ENCODE results near the gene ATXN7L2.
"Not testable (repeated sequence)": the region's sequence is repeated elsewhere in the genome, so short reads cannot be mapped to it uniquely, and the experiment has no call there.

The ATXN7L2 gene

DNA sequence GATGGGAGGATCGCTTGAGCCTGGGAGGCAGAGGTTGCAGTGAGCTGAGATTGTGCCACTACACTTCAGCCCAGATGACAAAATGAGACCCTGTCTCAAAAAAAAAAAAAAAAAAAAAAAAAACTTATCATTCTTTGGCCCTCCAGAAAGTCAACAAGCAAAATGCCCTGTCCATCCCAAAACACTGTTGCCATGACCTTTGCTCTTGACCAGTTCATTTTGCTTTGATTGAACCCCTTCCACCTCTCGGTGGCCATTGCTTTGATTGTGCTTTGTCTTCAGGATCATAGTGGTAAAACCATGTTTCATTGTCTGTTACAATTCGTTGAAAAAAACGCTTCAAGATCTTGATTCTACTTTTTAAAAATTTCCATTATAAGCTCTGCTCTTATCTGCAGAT, 25.9 kb upstream of the ATXN7L2 start:
- no peaks in the 10 kb centered on the region for H3K9me3 ChIP-seq (ENCODE audit: control insufficient read depth, low read length)
- H3K27ac ChIP-seq (ENCODE audit: insufficient read depth, low read depth, low read length, poor library complexity, severe bottlenecking): no peak overlapping the region
- no peaks in the 10 kb centered on the region for H3K4me1 ChIP-seq (ENCODE audit: control insufficient read depth, insufficient read depth, low read length)
- no peaks in the 10 kb centered on the region for H3K36me3 ChIP-seq (ENCODE audit: control insufficient read depth, insufficient read depth, low read length)
- no peak overlapping the region for H3K4me3 ChIP-seq (ENCODE audit: insufficient read depth, low read depth, low read length)
- 91 to 92% methylated on average over 4 of the region's 4 CpGs for WGBS, 2 experiments
- peaks cover 14% of the 10 kb centered on the region for H3K27me3 ChIP-seq (ENCODE audit: control insufficient read depth, insufficient read depth, low read length, poor library complexity, severe bottlenecking)

DNA sequence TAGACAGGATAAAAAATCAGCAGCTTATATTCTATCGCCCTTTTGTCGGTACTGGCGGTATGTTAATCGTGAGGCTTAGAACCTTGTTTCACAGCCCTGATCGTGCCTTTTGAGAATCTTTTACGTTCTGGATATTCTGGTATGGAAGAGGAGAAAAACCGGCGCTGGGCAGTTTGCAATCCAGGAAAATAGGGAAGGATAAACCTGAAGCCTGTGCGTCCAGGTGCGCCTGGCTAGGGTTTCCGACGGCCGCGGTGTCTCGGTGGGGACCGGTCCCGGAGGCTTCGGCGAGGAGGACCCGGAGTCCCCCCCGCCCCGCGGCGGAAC, 17.6 kb upstream of the ATXN7L2 start:
- Histone ChIP-seq H3K27ac (ENCODE audit: insufficient read depth, low read depth, low read length, poor library complexity, severe bottlenecking) (no peak overlapping the region), H3K27me3 (ENCODE audit: control insufficient read depth, insufficient read depth, low read length, poor library complexity, severe bottlenecking) (peaks cover 91% of the 10 kb centered on the region), H3K9me3 (ENCODE audit: control insufficient read depth, low read length) (no peaks in the 10 kb centered on the region), H3K4me3 (ENCODE audit: insufficient read depth, low read depth, low read length) (peak overlapping the region; percentile 30), H3K36me3 (ENCODE audit: control insufficient read depth, insufficient read depth, low read length) (no peaks in the 10 kb centered on the region), H3K4me1 (ENCODE audit: control insufficient read depth, insufficient read depth, low read length) (no peaks in the 10 kb centered on the region)
- WGBS, 2 experiments: 6 to 7% methylated on average over 24 of the region's 24 CpGs

DNA sequence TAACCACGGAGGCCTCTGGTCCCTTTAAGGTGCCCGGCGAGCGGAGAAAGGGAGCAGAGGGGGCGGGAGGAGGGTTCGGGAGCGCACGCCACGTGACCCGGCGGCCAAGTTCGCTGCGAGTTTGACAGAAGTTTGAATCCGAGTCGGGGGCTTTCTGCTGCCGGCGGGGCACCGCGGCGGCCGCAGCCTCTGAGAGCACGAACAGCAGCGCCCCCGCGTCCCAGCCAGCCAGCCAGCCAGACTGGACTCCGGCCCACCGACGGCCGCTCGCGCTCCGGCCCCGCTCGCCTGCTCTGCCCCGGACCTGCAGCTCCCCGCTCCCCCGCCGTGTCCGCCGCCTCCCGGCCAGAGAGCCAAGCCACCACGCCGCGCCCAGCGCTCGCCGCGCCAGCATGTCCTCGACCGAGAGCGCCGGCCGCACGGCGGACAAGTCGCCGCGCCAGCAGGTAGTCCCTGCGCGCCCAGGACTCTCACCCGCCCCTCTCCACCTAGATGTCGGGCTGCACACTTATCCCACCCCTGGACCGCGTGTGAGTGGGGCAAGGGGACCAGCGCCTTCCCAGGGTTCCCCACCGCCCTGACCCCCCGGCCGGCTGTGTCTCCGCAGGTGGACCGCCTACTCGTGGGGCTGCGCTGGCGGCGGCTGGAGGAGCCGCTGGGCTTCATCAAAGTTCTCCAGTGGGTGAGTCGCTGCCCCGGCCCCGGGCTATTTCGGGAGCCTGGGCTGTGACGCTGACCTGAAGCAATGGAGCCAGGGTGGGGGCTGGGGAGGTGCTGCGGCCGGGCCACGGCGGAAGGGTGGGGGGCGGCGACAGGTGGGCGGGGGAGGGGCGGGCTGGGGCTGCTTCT, 17.0 kb upstream of the ATXN7L2 start, which contains the start of gene SYPL2:
TSS of gene SYPL2 (plus strand) at position 95 of the 849 bp plus-strand sequence. CDS start at position 393, 298 bp downstream.
- Histone ChIP-seq H3K27me3 (ENCODE audit: control insufficient read depth, insufficient read depth, low read length, poor library complexity, severe bottlenecking) (peaks cover 88% of the 10 kb centered on the region), H3K9me3 (ENCODE audit: control insufficient read depth, low read length) (no peaks in the 10 kb centered on the region)

DNA sequence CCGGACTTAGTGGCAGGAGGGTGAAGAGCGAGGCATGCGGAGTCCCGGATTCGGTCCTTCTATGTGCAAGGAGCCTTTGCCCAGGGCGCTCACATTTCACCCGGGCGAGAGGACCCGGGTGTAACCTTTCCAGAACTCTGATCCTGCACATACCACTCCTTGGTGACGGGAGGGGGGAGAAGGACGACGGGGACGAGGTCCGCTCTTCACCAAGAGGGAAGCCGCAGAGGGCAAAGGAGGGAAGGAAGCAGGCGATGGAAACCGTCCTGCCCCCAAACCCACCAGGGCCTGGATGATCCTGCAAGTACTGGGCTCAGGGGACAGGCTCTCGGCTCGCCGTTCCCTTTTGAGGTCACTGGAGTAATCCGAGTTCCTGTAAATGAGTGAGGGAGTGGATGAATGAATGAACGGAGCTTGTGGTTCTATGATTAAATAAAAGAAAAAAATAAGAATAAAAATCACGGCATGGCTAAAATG, 16.4 kb upstream of the ATXN7L2 start:
- 12 to 13% methylated on average over 23 of the region's 23 CpGs for WGBS, 2 experiments
- H3K4me1 ChIP-seq (ENCODE audit: control insufficient read depth, insufficient read depth, low read length): no peaks in the 10 kb centered on the region
- H3K27me3 ChIP-seq (ENCODE audit: control insufficient read depth, insufficient read depth, low read length, poor library complexity, severe bottlenecking): peaks cover 81% of the 10 kb centered on the region

More for the DNA sequence above, 17.0 kb upstream of the ATXN7L2 start, which contains the start of gene SYPL2:
- H3K36me3 ChIP-seq (ENCODE audit: control insufficient read depth, insufficient read depth, low read length): no peaks in the 10 kb centered on the region
- no peak within 1 kb of the TSS for H3K27ac ChIP-seq (ENCODE audit: insufficient read depth, low read depth, low read length, poor library complexity, severe bottlenecking)
- no peaks in the 10 kb centered on the region for H3K4me1 ChIP-seq (ENCODE audit: control insufficient read depth, insufficient read depth, low read length)
- WGBS, 2 experiments: 1% methylated on average over 87 to 88 of the region's 88 CpGs
- H3K4me3 ChIP-seq (ENCODE audit: insufficient read depth, low read depth, low read length): peak within 1 kb of the TSS; percentile 30

DNA sequence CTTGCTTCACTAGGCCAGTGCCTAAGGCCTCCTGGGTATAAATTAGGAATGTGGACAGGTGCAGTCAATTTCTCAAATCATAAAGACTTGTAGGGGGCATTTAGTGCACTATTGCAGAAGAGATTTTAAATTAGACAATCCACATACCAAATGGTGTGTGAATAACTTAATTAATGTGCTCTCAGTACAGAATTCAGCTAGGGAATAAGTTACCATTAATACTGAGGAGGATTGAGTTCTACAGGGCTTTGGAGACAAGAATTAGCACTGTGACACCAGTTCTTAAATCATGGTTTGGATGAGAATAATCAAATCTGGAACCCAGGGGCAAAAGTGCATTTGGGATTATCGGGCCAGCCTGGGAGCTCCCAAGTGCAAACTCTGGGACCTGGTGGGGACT, 15.6 kb upstream of the ATXN7L2 start:
- Histone ChIP-seq H3K4me1 (ENCODE audit: control insufficient read depth, insufficient read depth, low read length) (no peaks in the 10 kb centered on the region), H3K27ac (ENCODE audit: insufficient read depth, low read depth, low read length, poor library complexity, severe bottlenecking) (no peak overlapping the region), H3K36me3 (ENCODE audit: control insufficient read depth, insufficient read depth, low read length) (no peaks in the 10 kb centered on the region), H3K4me3 (ENCODE audit: insufficient read depth, low read depth, low read length) (no peak overlapping the region), H3K27me3 (ENCODE audit: control insufficient read depth, insufficient read depth, low read length, poor library complexity, severe bottlenecking) (peaks cover 75% of the 10 kb centered on the region), H3K9me3 (ENCODE audit: control insufficient read depth, low read length) (no peaks in the 10 kb centered on the region)
- WGBS, 2 experiments: 90 to 92% methylated on average over 1 of the region's 1 CpG

More for the DNA sequence above, 16.4 kb upstream of the ATXN7L2 start:
- H3K9me3 ChIP-seq (ENCODE audit: control insufficient read depth, low read length): no peaks in the 10 kb centered on the region
- no peak overlapping the region for H3K27ac ChIP-seq (ENCODE audit: insufficient read depth, low read depth, low read length, poor library complexity, severe bottlenecking)
- no peaks in the 10 kb centered on the region for H3K36me3 ChIP-seq (ENCODE audit: control insufficient read depth, insufficient read depth, low read length)
- H3K4me3 ChIP-seq (ENCODE audit: insufficient read depth, low read depth, low read length): peak overlapping the region; percentile 30

DNA sequence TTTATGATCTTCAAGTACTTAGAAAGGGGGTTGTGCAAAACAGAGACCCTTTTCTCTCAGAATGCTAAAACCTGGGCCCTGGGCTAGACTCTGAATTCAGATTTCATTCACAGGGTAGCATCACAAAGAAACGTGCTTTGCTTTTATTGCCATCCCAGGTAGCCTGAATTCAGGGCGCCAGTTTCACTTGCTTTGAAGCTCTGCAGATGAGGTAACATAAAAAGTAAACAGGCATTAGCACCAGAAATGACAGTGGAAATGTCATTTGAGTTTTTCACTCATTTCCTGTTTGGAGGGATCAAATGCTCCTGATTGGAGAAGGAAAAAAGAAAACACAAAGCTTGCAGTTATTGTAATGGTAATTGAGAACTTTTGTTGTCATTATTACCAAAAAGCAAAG, 14.8 kb upstream of the ATXN7L2 start:
- Histone ChIP-seq H3K36me3 (ENCODE audit: control insufficient read depth, insufficient read depth, low read length) (no peaks in the 10 kb centered on the region), H3K4me1 (ENCODE audit: control insufficient read depth, insufficient read depth, low read length) (no peaks in the 10 kb centered on the region), H3K27me3 (ENCODE audit: control insufficient read depth, insufficient read depth, low read length, poor library complexity, severe bottlenecking) (peaks cover 67% of the 10 kb centered on the region), H3K9me3 (ENCODE audit: control insufficient read depth, low read length) (no peaks in the 10 kb centered on the region), H3K27ac (ENCODE audit: insufficient read depth, low read depth, low read length, poor library complexity, severe bottlenecking) (no peak overlapping the region), H3K4me3 (ENCODE audit: insufficient read depth, low read depth, low read length) (no peak overlapping the region)
- 9 to 19% methylated on average over 2 of the region's 2 CpGs for WGBS, 2 experiments

DNA sequence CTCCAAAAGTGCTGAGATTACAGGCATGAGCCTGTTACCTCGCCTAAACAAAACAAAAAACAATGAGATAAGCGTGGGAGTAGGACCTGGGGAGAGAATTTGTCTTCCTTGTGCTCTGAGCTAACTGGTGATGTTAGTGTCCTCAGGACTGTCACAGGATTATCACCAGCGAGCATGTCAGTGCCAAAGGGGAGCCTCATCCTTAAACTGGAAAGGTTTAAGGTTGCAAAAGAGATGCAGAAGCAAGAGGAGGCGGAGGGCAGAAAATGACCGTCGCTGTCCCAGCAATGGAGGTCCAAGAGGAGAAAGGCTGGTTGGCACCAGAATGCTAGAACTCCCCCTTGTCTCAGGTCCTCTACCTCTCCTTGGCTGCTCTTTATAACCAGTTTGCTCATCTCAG, 13.5 kb upstream of the ATXN7L2 start:
- no peak overlapping the region for H3K27ac ChIP-seq (ENCODE audit: insufficient read depth, low read depth, low read length, poor library complexity, severe bottlenecking)
- H3K9me3 ChIP-seq (ENCODE audit: control insufficient read depth, low read length): no peaks in the 10 kb centered on the region
- no peaks in the 10 kb centered on the region for H3K36me3 ChIP-seq (ENCODE audit: control insufficient read depth, insufficient read depth, low read length)
- peaks cover 53% of the 10 kb centered on the region for H3K27me3 ChIP-seq (ENCODE audit: control insufficient read depth, insufficient read depth, low read length, poor library complexity, severe bottlenecking)
- no peaks in the 10 kb centered on the region for H3K4me1 ChIP-seq (ENCODE audit: control insufficient read depth, insufficient read depth, low read length)
- no peak overlapping the region for H3K4me3 ChIP-seq (ENCODE audit: insufficient read depth, low read depth, low read length)
- 79 to 81% methylated on average over 6 of the region's 6 CpGs for WGBS, 2 experiments

DNA sequence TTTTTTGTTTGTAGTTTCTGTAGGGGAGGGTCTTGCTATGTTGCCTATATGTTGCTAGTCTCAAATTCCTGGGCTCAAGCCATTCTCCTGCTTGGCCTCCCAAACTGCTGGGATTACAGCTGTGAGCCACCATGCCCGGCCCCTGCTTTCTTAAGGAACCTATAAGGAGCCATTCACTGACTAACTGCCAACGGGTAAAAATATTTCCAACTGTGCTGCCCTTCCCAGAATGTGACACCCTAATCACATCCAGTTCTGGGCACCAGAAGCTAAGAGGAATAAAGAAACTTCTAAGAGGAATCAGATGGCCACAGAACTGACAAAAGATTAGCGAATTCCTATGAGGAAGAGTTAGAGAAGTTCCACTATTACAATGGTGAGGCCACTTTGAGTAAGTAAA, 10.9 kb upstream of the ATXN7L2 start:
- Histone ChIP-seq H3K9me3 (ENCODE audit: control insufficient read depth, low read length) (no peaks in the 10 kb centered on the region), H3K36me3 (ENCODE audit: control insufficient read depth, insufficient read depth, low read length) (no peaks in the 10 kb centered on the region), H3K4me1 (ENCODE audit: control insufficient read depth, insufficient read depth, low read length) (no peaks in the 10 kb centered on the region), H3K4me3 (ENCODE audit: insufficient read depth, low read depth, low read length) (no peak overlapping the region), H3K27ac (ENCODE audit: insufficient read depth, low read depth, low read length, poor library complexity, severe bottlenecking) (no peak overlapping the region), H3K27me3 (ENCODE audit: control insufficient read depth, insufficient read depth, low read length, poor library complexity, severe bottlenecking) (peaks cover 39% of the 10 kb centered on the region)
- WGBS, 2 experiments: 67 to 68% methylated on average over 3 of the region's 3 CpGs

DNA sequence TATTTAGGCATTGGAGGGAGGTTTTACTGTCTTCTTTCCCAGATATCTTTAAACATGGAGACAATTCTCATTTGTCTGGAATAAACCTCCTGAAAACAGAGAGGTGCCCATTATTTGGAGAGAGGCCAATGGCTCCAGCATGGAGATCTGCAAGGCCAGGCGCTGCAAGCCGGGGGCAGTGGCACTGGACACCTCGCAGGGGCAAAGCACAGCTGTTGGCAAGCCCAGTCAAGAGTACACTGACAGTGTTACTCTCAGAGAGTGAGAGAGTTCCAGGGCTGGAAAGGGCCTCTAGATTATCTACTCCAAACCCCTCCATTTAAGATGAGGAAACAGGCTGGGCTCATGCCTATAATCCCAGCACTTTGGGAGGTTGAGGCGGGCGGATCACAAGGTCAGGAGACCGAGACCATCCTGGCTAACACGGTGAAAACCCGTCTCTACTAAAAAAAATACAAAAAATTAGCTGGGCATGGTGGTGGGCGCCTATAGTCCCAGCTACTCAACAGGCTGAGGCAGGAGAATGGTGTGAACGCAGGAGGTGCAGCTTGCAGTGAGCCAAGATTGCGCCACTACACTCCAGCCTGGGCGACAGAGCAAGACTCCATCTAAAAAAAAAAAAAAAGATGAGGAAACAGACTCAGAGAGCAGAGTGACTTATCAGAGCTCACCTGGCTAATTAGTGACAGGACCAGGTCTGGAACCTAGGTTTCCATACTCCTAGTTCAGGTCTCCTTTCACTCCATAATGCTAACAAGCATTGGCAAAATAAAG, 10.2 kb upstream of the ATXN7L2 start:
- not testable (repeated sequence) for H3K27ac ChIP-seq (ENCODE audit: insufficient read depth, low read depth, low read length, poor library complexity, severe bottlenecking); H3K9me3 ChIP-seq (ENCODE audit: control insufficient read depth, low read length); H3K4me3 ChIP-seq (ENCODE audit: insufficient read depth, low read depth, low read length); H3K4me1 ChIP-seq (ENCODE audit: control insufficient read depth, insufficient read depth, low read length); H3K36me3 ChIP-seq (ENCODE audit: control insufficient read depth, insufficient read depth, low read length)
- H3K27me3 ChIP-seq (ENCODE audit: control insufficient read depth, insufficient read depth, low read length, poor library complexity, severe bottlenecking): peaks cover 37% of the 10 kb centered on the region
- WGBS, 2 experiments: 92 to 94% methylated on average over 12 of the region's 12 CpGs

DNA sequence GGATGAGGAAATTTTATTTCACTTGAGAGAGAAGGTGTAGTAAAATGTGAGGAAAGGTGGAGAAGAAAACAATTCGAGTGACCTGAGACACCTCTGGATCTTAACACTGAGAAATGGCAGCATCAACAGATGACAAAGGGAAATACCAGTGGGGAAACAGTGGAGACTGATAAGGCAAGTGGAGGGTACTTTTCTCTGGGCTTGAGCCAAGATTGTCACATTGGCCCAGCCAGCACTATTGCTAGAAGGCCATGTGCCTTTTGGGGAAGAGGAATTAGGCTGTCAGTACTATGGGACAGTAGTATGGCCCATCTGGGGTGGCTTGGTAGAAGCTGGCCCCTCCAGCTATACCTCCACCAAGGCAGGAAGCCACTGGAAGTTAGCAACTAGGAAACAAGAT, 9.0 kb upstream of the ATXN7L2 start:
- Histone ChIP-seq H3K9me3 (ENCODE audit: control insufficient read depth, low read length) (no peaks in the 10 kb centered on the region), H3K4me1 (ENCODE audit: control insufficient read depth, insufficient read depth, low read length) (no peaks in the 10 kb centered on the region), H3K27ac (ENCODE audit: insufficient read depth, low read depth, low read length, poor library complexity, severe bottlenecking) (no peak overlapping the region), H3K4me3 (ENCODE audit: insufficient read depth, low read depth, low read length) (no peak overlapping the region), H3K36me3 (ENCODE audit: control insufficient read depth, insufficient read depth, low read length) (no peaks in the 10 kb centered on the region), H3K27me3 (ENCODE audit: control insufficient read depth, insufficient read depth, low read length, poor library complexity, severe bottlenecking) (peaks cover 31% of the 10 kb centered on the region)
- WGBS, 2 experiments: 82 to 89% methylated on average over 1 of the region's 1 CpG

Measured in ectodermal cell (in vitro differentiated cells).